PC-3 (cell line): ENCODE results near the gene ABAT.

Experiments
- EZH2 ChIP-seq: fragments of 300-600 bp; sonication (generic); IDR thresholded peaks from one replicate; pipeline ENCODE4 v1.6.1; 2017; ENCODE audit warnings: antibody characterized with exemption, mild to moderate bottlenecking, low read length; ENCODE audit not compliant: unreplicated experiment
- TF ChIP-seq, protein P1 (sequence below): fragments of 300-600 bp; sonication (generic); conservative IDR thresholded peaks from 2 replicates; pipeline ENCODE4 v1.5.1; 2017; ENCODE audit warnings: antibody characterized with exemption, low read depth, mild to moderate bottlenecking, low read length

GRCh38 chr16:8696880-8697279, 22.5 kb downstream of the ABAT start:
- TF ChIP-seq, protein P1, sequence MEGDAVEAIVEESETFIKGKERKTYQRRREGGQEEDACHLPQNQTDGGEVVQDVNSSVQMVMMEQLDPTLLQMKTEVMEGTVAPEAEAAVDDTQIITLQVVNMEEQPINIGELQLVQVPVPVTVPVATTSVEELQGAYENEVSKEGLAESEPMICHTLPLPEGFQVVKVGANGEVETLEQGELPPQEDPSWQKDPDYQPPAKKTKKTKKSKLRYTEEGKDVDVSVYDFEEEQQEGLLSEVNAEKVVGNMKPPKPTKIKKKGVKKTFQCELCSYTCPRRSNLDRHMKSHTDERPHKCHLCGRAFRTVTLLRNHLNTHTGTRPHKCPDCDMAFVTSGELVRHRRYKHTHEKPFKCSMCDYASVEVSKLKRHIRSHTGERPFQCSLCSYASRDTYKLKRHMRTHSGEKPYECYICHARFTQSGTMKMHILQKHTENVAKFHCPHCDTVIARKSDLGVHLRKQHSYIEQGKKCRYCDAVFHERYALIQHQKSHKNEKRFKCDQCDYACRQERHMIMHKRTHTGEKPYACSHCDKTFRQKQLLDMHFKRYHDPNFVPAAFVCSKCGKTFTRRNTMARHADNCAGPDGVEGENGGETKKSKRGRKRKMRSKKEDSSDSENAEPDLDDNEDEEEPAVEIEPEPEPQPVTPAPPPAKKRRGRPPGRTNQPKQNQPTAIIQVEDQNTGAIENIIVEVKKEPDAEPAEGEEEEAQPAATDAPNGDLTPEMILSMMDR = no peak
- TF ChIP-seq EZH2 = no peak
